Measurements from ENCODE around the gene IKBKG.
A peak's percentile ranks its signal among the peaks of the same experiment; 100 is the strongest.

IKBKG gene

DNA sequence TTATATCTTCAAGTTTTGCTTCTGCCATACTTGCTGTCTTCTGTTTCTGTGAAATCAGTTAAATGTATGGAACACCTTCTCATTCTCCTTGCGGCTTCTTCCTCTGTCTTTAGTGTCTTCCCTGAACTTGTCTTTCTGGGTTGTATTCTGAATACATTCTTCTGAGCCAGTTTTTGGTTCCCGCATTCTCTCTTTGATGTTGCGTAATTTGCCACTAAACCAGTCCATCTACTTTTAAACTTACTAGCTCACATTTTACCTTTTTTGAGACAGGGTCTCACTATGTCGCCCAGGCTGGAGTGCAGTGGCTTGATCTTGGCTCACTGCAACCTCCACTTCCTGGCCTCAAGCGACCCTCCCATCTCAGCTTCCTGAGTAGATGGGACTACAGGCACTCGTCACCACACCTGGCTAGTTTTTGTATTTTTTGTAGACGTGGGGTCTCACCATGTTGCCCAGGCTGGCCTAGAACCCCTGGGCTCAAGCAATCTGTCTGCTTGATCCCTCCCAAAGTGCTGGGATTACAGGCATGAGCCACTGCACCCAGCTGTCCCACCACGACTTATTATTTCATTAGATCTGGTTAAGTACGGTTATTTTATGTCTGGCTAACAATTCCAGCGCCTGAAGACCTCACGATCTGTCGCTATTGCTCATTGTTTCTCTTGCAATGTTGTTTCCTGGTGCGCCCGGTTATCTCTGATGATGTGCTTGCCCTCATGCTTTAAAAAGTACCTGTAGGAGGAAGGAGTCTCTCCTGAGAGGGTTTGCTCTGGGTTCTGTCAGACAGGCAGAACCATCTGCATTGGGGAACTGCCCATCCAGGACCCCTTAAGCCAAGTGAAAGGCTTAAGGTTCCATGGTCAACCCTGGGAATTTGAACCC lies 21.6 kb upstream of the IKBKG start:
- TF ChIP-seq, protein P1, sequence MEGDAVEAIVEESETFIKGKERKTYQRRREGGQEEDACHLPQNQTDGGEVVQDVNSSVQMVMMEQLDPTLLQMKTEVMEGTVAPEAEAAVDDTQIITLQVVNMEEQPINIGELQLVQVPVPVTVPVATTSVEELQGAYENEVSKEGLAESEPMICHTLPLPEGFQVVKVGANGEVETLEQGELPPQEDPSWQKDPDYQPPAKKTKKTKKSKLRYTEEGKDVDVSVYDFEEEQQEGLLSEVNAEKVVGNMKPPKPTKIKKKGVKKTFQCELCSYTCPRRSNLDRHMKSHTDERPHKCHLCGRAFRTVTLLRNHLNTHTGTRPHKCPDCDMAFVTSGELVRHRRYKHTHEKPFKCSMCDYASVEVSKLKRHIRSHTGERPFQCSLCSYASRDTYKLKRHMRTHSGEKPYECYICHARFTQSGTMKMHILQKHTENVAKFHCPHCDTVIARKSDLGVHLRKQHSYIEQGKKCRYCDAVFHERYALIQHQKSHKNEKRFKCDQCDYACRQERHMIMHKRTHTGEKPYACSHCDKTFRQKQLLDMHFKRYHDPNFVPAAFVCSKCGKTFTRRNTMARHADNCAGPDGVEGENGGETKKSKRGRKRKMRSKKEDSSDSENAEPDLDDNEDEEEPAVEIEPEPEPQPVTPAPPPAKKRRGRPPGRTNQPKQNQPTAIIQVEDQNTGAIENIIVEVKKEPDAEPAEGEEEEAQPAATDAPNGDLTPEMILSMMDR (IDR thresholded peaks at IDR 0.05; ENCODE audit: low read depth, low read length, missing control alignments), result no peak
- in situ Hi-C loops (cut with HindIII; ENCODE audit: low sequenced_read_pairs), result no loop called here
- no peak overlapping the region for H3K4me3 ChIP-seq (ENCODE audit: low read depth, low read length)
- DNase-seq (ENCODE audit: low read depth), result no peak

GRCh38 chrX:154526901-154527675 lies 20.3 kb upstream of the IKBKG start:
- H3K4me3 ChIP-seq (ENCODE audit: low read depth, low read length), result peak overlapping the region; percentile 26
- in situ Hi-C loops (cut with HindIII; ENCODE audit: low sequenced_read_pairs), result no loop called here
- TF ChIP-seq, protein P1 (IDR thresholded peaks at IDR 0.05; ENCODE audit: low read depth, low read length, missing control alignments), result peak; percentile 59
- peak; percentile 45 for DNase-seq (ENCODE audit: low read depth)

DNA sequence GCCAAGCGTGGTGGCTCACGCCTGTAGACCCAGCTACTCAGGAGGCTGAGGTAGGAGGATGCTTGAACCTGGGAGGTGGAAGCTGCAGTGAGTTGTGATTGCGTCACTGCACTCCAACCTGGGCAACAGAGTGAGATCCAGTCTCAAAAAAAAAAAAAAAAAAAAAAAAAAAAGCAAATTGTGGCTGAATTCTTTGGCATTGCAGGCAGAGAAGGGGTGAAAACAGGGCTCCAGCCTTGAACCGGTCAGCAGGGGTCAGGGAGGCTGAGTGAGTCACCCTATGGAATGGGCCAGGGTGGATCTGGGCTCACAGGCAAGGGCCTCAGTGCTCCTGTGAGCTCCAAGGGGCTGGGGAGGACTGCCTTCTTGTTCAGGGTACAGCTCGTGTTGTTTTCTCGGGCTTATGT lies 18.2 kb upstream of the IKBKG start:
- H3K4me3 ChIP-seq (ENCODE audit: low read depth, low read length), result no peak overlapping the region
- in situ Hi-C loops (cut with HindIII; ENCODE audit: low sequenced_read_pairs), result no loop called here
- TF ChIP-seq, protein P1 (IDR thresholded peaks at IDR 0.05; ENCODE audit: low read depth, low read length, missing control alignments), result no peak
- no peak for DNase-seq (ENCODE audit: low read depth)

DNA sequence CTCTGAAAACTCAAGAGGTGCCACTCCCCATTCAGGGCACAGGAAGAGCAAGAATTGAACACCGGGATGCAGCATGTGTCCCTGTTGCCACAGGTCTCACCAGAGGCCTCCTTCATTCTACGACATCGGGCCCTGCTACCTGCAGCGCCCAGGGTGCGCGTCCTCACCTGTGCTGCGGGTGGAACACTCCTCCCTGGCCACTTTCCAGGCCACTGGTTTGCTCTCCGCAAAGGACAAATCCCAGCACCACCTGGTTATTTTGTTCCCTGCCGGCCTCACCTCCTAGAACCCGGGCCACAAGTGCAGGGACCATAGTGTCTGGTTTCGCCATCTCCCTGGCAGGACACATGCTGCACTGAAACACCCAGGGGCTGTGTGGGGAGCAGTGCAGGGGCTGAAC lies 17.1 kb upstream of the IKBKG start:
- H3K4me3 ChIP-seq (ENCODE audit: low read depth, low read length), result no peak overlapping the region
- in situ Hi-C loops (cut with HindIII; ENCODE audit: low sequenced_read_pairs), result no loop called here
- TF ChIP-seq, protein P1 (IDR thresholded peaks at IDR 0.05; ENCODE audit: low read depth, low read length, missing control alignments), result no peak
- no peak for DNase-seq (ENCODE audit: low read depth)

DNA sequence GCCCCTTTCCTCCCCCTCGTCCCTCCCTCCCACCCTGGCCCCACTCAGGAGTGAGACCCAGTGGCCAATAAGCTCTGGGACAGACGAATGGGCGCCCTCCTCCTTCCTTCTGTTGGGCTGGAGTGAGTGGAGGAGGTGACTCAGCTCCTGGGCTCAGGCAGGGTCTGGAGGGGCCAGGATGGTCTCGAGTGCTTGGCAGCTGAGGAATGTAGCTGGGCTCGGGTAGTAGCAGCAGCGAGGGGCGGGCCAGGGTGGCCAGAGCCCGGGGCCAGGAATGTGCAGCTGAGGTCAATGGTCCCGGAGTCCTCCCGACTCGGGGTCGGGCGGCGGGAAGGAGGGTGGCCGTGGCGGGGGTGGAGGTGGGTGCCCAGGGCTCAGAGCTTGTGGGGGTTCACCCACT lies 15.8 kb upstream of the IKBKG start:
- no peak for DNase-seq (ENCODE audit: low read depth)
- H3K4me3 ChIP-seq (ENCODE audit: low read depth, low read length), result no peak overlapping the region
- TF ChIP-seq, protein P1 (IDR thresholded peaks at IDR 0.05; ENCODE audit: low read depth, low read length, missing control alignments), result no peak
- in situ Hi-C loops (cut with HindIII; ENCODE audit: low sequenced_read_pairs), result no loop called here

- DNase-seq (ENCODE audit: low read depth), result no peak
- TF ChIP-seq, protein P1 (IDR thresholded peaks at IDR 0.05; ENCODE audit: low read depth, low read length, missing control alignments), result no peak
- in situ Hi-C loops (cut with HindIII; ENCODE audit: low sequenced_read_pairs), result no loop called here
- H3K4me3 ChIP-seq (ENCODE audit: low read depth, low read length), result no peak overlapping the region
Measured at GRCh38 chrX:154532690-154533089, 14.7 kb upstream of the IKBKG start.

All from astrocyte of the cerebellum (primary cell).